HuH-7 (cell line): ENCODE measurements around the gene PYM1.
A peak's percentile ranks its signal among the peaks of the same experiment; 100 is the strongest.
"Not testable (repeated sequence)": the region's sequence is repeated elsewhere in the genome, so short reads cannot be mapped to it uniquely, and the experiment has no call there.

Experiments used
- DNase-seq: peaks from one replicate; pipeline ENCODE4 v3.0.0; 2011; ENCODE audit warnings: low spot score

The PYM1 gene

GRCh38 chr12:55938826-55939501, 11.3 kb upstream of the PYM1 start:
- DNase-seq = no peak

GRCh38 chr12:55937981-55938380, 10.3 kb upstream of the PYM1 start:
- no peak for DNase-seq

- no peak for DNase-seq
These were observed 8.1 kb upstream of the PYM1 start for GRCh38 chr12:55935738-55936151.

GRCh38 chr12:55934773-55935172, 7.1 kb upstream of the PYM1 start:
- no peak for DNase-seq

GRCh38 chr12:55933799-55934742, 6.4 kb upstream of the PYM1 start:
- no peak for DNase-seq

GRCh38 chr12:55933169-55933798, 5.6 kb upstream of the PYM1 start:
- no peak for DNase-seq

- DNase-seq = peak; percentile 42
These were observed 4.8 kb upstream of the PYM1 start for GRCh38 chr12:55932551-55932910.

GRCh38 chr12:55931780-55932550, 4.3 kb upstream of the PYM1 start:
- DNase-seq = peak; percentile 74

GRCh38 chr12:55931317-55931779, 3.7 kb upstream of the PYM1 start:
- DNase-seq = peak; percentile 32

GRCh38 chr12:55930771-55931316, 3.1 kb upstream of the PYM1 start, which contains the start of gene DGKA:
Gene DGKA, plus strand, starts transcription at chr12:55931162. Its CDS starts 5,342 bp downstream, at chr12:55936504.
- peak; percentile 84 for DNase-seq

GRCh38 chr12:55929306-55929791, 1.7 kb upstream of the PYM1 start:
- DNase-seq = no peak

GRCh38 chr12:55926738-55927587, 731 bp downstream of the PYM1 start:
- DNase-seq = peak; percentile 96

- DNase-seq = no peak
These were observed 1.6 kb downstream of the PYM1 start for GRCh38 chr12:55925870-55926737.

GRCh38 chr12:55925371-55925770, 2.3 kb downstream of the PYM1 start:
- DNase-seq = no peak

GRCh38 chr12:55923648-55924047, 4.0 kb downstream of the PYM1 start:
- DNase-seq = not testable (repeated sequence)

GRCh38 chr12:55922126-55922525, 5.6 kb downstream of the PYM1 start:
- no peak for DNase-seq

GRCh38 chr12:55919032-55919431, 8.7 kb downstream of the PYM1 start:
- DNase-seq = not testable (repeated sequence)

- DNase-seq = no peak
These were observed 12.2 kb downstream of the PYM1 start for GRCh38 chr12:55915482-55915859.

- DNase-seq = no peak
These were observed 14.8 kb downstream of the PYM1 start for GRCh38 chr12:55912908-55913307.
